ENCODE measurements around the gene FOXI1. TPM values are rescaled to one million over a fixed set of nuclear protein-coding genes. Genes with fewer than 3 reads are reported as not detected.

The FOXI1 gene
- total RNA-seq, 1 experiment from 2014 or later, result not detected

DNA sequence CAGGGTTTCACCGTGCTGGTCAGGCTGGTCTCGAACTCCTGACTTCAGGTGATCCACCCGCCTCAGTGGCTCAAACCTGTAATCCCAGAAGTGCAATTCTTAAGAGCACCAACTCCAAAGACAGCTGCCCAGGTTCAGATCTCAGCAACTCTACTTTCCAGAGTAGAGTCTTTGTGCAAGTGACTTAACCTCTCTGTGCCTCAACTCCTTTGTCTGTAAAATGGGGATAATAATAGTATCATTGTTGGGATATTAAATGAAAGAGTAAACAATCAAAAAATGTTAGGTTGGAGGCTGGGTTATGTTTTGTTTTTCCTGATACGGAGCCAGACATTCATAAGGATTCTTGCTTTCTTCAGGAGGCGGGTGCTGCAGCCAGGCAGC lies 45.0 kb downstream of the FOXI1 start:
- DNase-seq (ENCODE audit: low read depth), result no peak

GRCh38 chr5:170151097-170151831 lies 45.6 kb downstream of the FOXI1 start:
- DNase-seq (ENCODE audit: low read depth), result peak; percentile 15

GRCh38 chr5:170152767-170153166 lies 47.1 kb downstream of the FOXI1 start:
- DNase-seq (ENCODE audit: low read depth), result no peak

DNA sequence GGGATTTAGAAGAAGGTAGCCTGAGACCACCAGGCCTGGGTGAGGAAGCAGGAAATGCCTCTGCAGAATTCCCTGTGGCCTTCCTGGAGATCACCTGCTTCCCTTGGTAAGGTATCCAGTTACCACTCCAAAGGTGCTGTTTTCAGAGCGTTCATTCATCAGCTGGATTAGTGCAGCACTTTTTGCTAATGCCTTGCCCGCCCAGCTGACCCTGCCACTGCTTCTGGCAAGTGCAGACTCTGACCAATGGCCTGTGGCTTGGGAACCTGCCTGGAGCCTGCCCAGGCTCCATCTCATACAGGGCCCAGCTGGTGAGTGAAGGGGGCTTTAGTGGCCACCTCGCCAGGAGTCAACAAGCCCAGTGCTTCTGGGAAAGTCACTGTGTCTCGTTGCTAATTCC lies 48.6 kb downstream of the FOXI1 start:
- DNase-seq (ENCODE audit: low read depth), result no peak

- DNase-seq (ENCODE audit: low read depth), result no peak
Measured at GRCh38 chr5:170154744-170155143, 49.0 kb downstream of the FOXI1 start.

GRCh38 chr5:170155771-170156170 lies 50.1 kb downstream of the FOXI1 start:
- DNase-seq (ENCODE audit: low read depth), result no peak

- DNase-seq (ENCODE audit: low read depth), result peak; percentile 3
Measured at GRCh38 chr5:170159101-170159698, 53.5 kb downstream of the FOXI1 start.

Other genes starting within 250 kb of the FOXI1 start
- 7.4 and 8.3 TPM in 2 replicates for gene INSYN2B, start 125.4 kb upstream of the FOXI1 start, total RNA-seq (2014; rRNA removed)
- gene C5orf58, start 127.1 kb downstream of the FOXI1 start, total RNA-seq (2014; rRNA removed), result not detected in 2 replicates
- gene LCP2, start 191.9 kb downstream of the FOXI1 start, total RNA-seq (2014; rRNA removed), result not detected in 2 replicates

Measured in LHCN-M2 (cell line).